ENCODE data around the gene GRIN2A. TPM values are rescaled to one million over a fixed set of nuclear protein-coding genes. Genes with fewer than 3 reads are reported as not detected.

Gene GRIN2A
- total and polyA plus RNA-seq, 2 of the 13 experiments (the other 11 are each of a cell fraction or from before 2014, with no cell fraction given) = not detected

- FAIRE-seq = no peak
- no peak overlapping the region for H2AFZ ChIP-seq (ENCODE audit: low read length)
These were observed 360.9 kb downstream of the GRIN2A start for GRCh38 chr16:9821331-9821730.

More at GRCh38 chr16:9821331-9821730, 360.9 kb downstream of the GRIN2A start:
- no peak overlapping the region for H3K9ac ChIP-seq (ENCODE audit: insufficient read depth, low read depth, low read length)
- no TSS peak for BruUV-seq (replicated peaks)
- 3% methylated on average over 3 of the region's 3 CpGs for WGBS (ENCODE audit: low lambda C conversion rate)
- TF ChIP-seq ZNF879 (CRISPR knock-in tag; IDR thresholded peaks at IDR 0.05) (no peak), ASH2L (IDR thresholded peaks at IDR 0.05; ENCODE audit: insufficient read length, low read depth, low read length) (no peak), SRSF9 (IDR thresholded peaks at IDR 0.05; ENCODE audit: borderline replicate concordance, insufficient read depth, low read depth, low read length, poor library complexity, severe bottlenecking) (no peak), CBX2 (IDR thresholded peaks at IDR 0.05; ENCODE audit: low read depth, low read length) (no peak), CBX2 (CRISPR knock-in tag; IDR thresholded peaks at IDR 0.05; ENCODE audit: low read depth) (no peak), GATA4 (IDR thresholded peaks at IDR 0.05; ENCODE audit: borderline replicate concordance, low read depth) (no peak), ZBTB49 (CRISPR knock-in tag; IDR thresholded peaks at IDR 0.05; ENCODE audit: borderline replicate concordance) (no peak), ZNF318 (CRISPR knock-in tag; IDR thresholded peaks at IDR 0.05) (no peak), HMGA1 (CRISPR knock-in tag; conservative IDR thresholded peaks at IDR 0.05) (no peak)
- H3K4me2 ChIP-seq (ENCODE audit: low read depth, low read length) = no peak overlapping the region
- intact Hi-C loops (cut with micrococcal nuclease; ENCODE audit: unreplicated experiment) = no loop called here
- ATAC-seq (no peak), DNase-seq (ENCODE audit: low spot score) (no peak)
- H3K79me2 ChIP-seq (ENCODE audit: insufficient read depth, low read length) = no peaks in the 10 kb centered on the region
- no peaks in the 10 kb centered on the region for H4K20me1 ChIP-seq (ENCODE audit: insufficient read depth, low read length)
- 0 out of 5 replicates have a peak, but pooled peaks cover 0 to 3% of the 10 kb centered on the region in 2 experiments for H3K27me3 ChIP-seq (ENCODE audit: control insufficient read depth in 1 of 2, insufficient read depth in 2 of 2, low read length in 2 of 2)
- no peak overlapping the region for H3K4me3 ChIP-seq (replicated peaks in 1 of 3; ENCODE audit: insufficient read depth in 1 of 3, low read depth in 2 of 3, low read length in 3 of 3)
- H3K36me3 ChIP-seq (replicated peaks in 1 of 2; ENCODE audit: control insufficient read depth in 1 of 2, insufficient read depth in 2 of 2, low read length in 2 of 2) = no peaks in the 10 kb centered on the region
- H3K4me1 ChIP-seq (ENCODE audit: insufficient read depth, low read length) = no peaks in the 10 kb centered on the region
- H3K9me3 ChIP-seq (ENCODE audit: low read length) = no peaks in the 10 kb centered on the region
- CTCF ChIA-PET (ENCODE audit: low intra/inter-chr PET ratio, low total read pairs) = no interaction called here
- no peak overlapping the region for H3K27ac ChIP-seq (ENCODE audit: extremely low read length, insufficient read depth, low read length)
- in situ Hi-C loops (cut with HindIII; ENCODE audit: extremely low pct_ligation_motif_present, low pct_unique_long_range_greater_than_20kb) = no loop called here
- POLR2A ChIA-PET = no interaction called here

Data from HepG2 (cell line).